A549 (cell line): ENCODE measurements around the gene DLG2.

ENCODE experiments used
- BCL3 ChIP-seq: fragments of >200 bp; sonication (Bioruptor Twin); formaldehyde crosslinking; IDR thresholded peaks from 3 replicates; pipeline ENCODE4 v1.6.1; 2016
- CTCF ChIP-seq: fragments of >200 bp; sonication (Bioruptor Twin); formaldehyde crosslinking; IDR thresholded peaks from 3 replicates; pipeline ENCODE4 v1.5.1; 2016
- EHMT2 ChIP-seq: fragments of 200-600 bp; sonication (generic); IDR thresholded peaks from 2 replicates; pipeline ENCODE4 v1.6.1; 2016; ENCODE audit warnings: antibody characterized with exemption, low read depth, mild to moderate bottlenecking, moderate library complexity
- FOSB ChIP-seq: fragments of 250-450 bp; sonication (Bioruptor Pico); IDR thresholded peaks from 2 replicates; pipeline ENCODE4 v1.5.0; 2020; ENCODE audit warnings: mild to moderate bottlenecking, moderate library complexity
- NPAS2 ChIP-seq: fragments of 250-450 bp; sonication (Bioruptor Pico); IDR thresholded peaks from 2 replicates; pipeline ENCODE4 v1.8.0; 2022; ENCODE audit warnings: mild to moderate bottlenecking, moderate library complexity, borderline replicate concordance
- POLR2A ChIP-seq: IDR thresholded peaks from 2 replicates; pipeline ENCODE4 v1.6.1; 2012; ENCODE audit warnings: mild to moderate bottlenecking, low read length
- RAD21 ChIP-seq, 2 experiments: fragments of >200 bp in 1 of 2; sonication (Bioruptor Twin) in 1 of 2; formaldehyde crosslinking in 1 of 2; IDR thresholded peaks in 1 of 2; conservative IDR thresholded peaks in 1 of 2; 2 replicates in 1 of 2; 3 replicates in 1 of 2; pipeline ENCODE4 v1.6.1; 2012 to 2018; ENCODE audit warnings: inconsistent platforms in 1 of 2

- TF ChIP-seq FOSB (CRISPR knock-in tag) (no peak), POLR2A (no peak), CTCF (no peak), BCL3 (no peak), NPAS2 (CRISPR knock-in tag) (no peak), RAD21 (conservative IDR thresholded peaks at IDR 0.05 in 1 of 2, IDR thresholded peaks at IDR 0.05 in 1 of 2) (no peak), EHMT2 (no peak)
These were observed 1636.9 kb downstream of the DLG2 start for GRCh38 chr11:83990160-83990733.
